ENCODE results near the gene XRCC2. TPM values are rescaled to one million over a fixed set of nuclear protein-coding genes. Genes with fewer than 3 reads are reported as not detected.
"Not testable (repeated sequence)": the region's sequence is repeated elsewhere in the genome, so short reads cannot be mapped to it uniquely, and the experiment has no call there.

Gene XRCC2
- total and polyA plus RNA-seq, 2 of the 8 experiments (the other 6 are each of a cell fraction or from before 2014, with no cell fraction given), result 14.6 to 34.0 TPM

GRCh38 chr7:152697268-152697974 is 21.5 kb upstream of the XRCC2 start:
- H3K79me1 ChIP-seq (ENCODE audit: low read depth, low read length); H3K4me3 ChIP-seq (ENCODE audit: extremely low read depth in 1 of 4, insufficient read depth in 2 of 4, low read depth in 3 of 4, low read length in 4 of 4); H3K4me2 ChIP-seq (ENCODE audit: insufficient read depth in 1 of 2, low read depth in 2 of 2, low read length in 2 of 2); H3K36me3 ChIP-seq (ENCODE audit: control insufficient read depth in 2 of 4, insufficient read depth in 4 of 4, low read length in 3 of 4); H3K27me3 ChIP-seq (replicated peaks in 1 of 4; ENCODE audit: control insufficient read depth in 3 of 4, extremely low read depth in 1 of 4, insufficient read depth in 3 of 4, low read length in 3 of 4); H3K4ac ChIP-seq (replicated peaks; ENCODE audit: insufficient read length, low read depth, low read length); DNase-seq (ENCODE audit: low read depth in 1 of 2, low spot score in 2 of 2); H2BK15ac ChIP-seq (ENCODE audit: low read length); H3K18ac ChIP-seq (ENCODE audit: extremely low read depth, low read length); H3K4me1 ChIP-seq (replicated peaks in 1 of 4; ENCODE audit: control insufficient read depth in 3 of 4, insufficient read depth in 4 of 4, low read length in 3 of 4); FAIRE-seq; H2BK12ac ChIP-seq (ENCODE audit: low read depth, low read length); H3K23ac ChIP-seq (ENCODE audit: insufficient read length); H3K9ac ChIP-seq (replicated peaks in 1 of 4; ENCODE audit: extremely low read depth in 1 of 4, low read depth in 3 of 4, low read length in 3 of 4); H3K79me2 ChIP-seq (ENCODE audit: control insufficient read depth in 1 of 2, insufficient read depth in 2 of 2, low read length in 2 of 2); H4K5ac ChIP-seq (ENCODE audit: insufficient read length, low read depth, low read length); H4K20me1 ChIP-seq (replicated peaks in 1 of 2; ENCODE audit: control insufficient read depth in 1 of 2, insufficient read depth in 2 of 2, low read length in 2 of 2); H2AFZ ChIP-seq (ENCODE audit: low read length); H4K91ac ChIP-seq (replicated peaks; ENCODE audit: insufficient read length, low read length); H3K9me3 ChIP-seq (ENCODE audit: insufficient read depth in 2 of 2, low read depth in 1 of 2, low read length in 1 of 2); H4K8ac ChIP-seq (ENCODE audit: extremely low read depth, insufficient read depth, low read length); H2AK5ac ChIP-seq (ENCODE audit: low read depth, low read length); H3K23me2 ChIP-seq (ENCODE audit: low read depth, low read length); H2BK5ac ChIP-seq (ENCODE audit: low read depth, low read length); POLR2A ChIA-PET (ENCODE audit: partially characterized antibody); H3K27ac ChIP-seq (ENCODE audit: low read depth, low read length); H2BK20ac ChIP-seq (ENCODE audit: low read length); H3K14ac ChIP-seq (ENCODE audit: insufficient read length); H3K56ac ChIP-seq (replicated peaks; ENCODE audit: insufficient read length, low read depth, low read length); H2BK120ac ChIP-seq (replicated peaks; ENCODE audit: low read depth, low read length): not testable (repeated sequence)
- 92% methylated on average over 9 of the region's 12 CpGs; no CpG with 5 or more reads in 1 of the 2 experiments for WGBS, 2 experiments (ENCODE audit: extremely low coverage in 1 of 2, insufficient coverage in 1 of 2, insufficient read length in 1 of 2, insufficient replicate concordance in 2 of 2, low coverage in 1 of 2, low lambda C conversion rate in 2 of 2, missing lambda C conversion rate in 1 of 2)
- CTCF ChIA-PET (ENCODE audit: partially characterized antibody), result interaction anchor here (1.2 kb wide), 1 partner anchor 10 kb away, joined by 4 read pairs; no protein-coding TSS in a partner anchor

- H3K23ac ChIP-seq (ENCODE audit: insufficient read length); H2BK20ac ChIP-seq (ENCODE audit: low read length); H3K23me2 ChIP-seq (ENCODE audit: low read depth, low read length); H3K27me3 ChIP-seq (replicated peaks in 1 of 4; ENCODE audit: control insufficient read depth in 3 of 4, extremely low read depth in 1 of 4, insufficient read depth in 3 of 4, low read length in 3 of 4); H2AFZ ChIP-seq (ENCODE audit: low read length); H3K79me2 ChIP-seq (ENCODE audit: control insufficient read depth in 1 of 2, insufficient read depth in 2 of 2, low read length in 2 of 2); H4K91ac ChIP-seq (replicated peaks; ENCODE audit: insufficient read length, low read length); H2BK15ac ChIP-seq (ENCODE audit: low read length); H3K9me3 ChIP-seq (ENCODE audit: insufficient read depth in 2 of 2, low read depth in 1 of 2, low read length in 1 of 2); H3K4me1 ChIP-seq (replicated peaks in 1 of 4; ENCODE audit: control insufficient read depth in 3 of 4, insufficient read depth in 4 of 4, low read length in 3 of 4); H4K20me1 ChIP-seq (replicated peaks in 1 of 2; ENCODE audit: control insufficient read depth in 1 of 2, insufficient read depth in 2 of 2, low read length in 2 of 2); H4K5ac ChIP-seq (ENCODE audit: insufficient read length, low read depth, low read length); H3K18ac ChIP-seq (ENCODE audit: extremely low read depth, low read length); H3K36me3 ChIP-seq (ENCODE audit: control insufficient read depth in 2 of 4, insufficient read depth in 4 of 4, low read length in 3 of 4); H2BK12ac ChIP-seq (ENCODE audit: low read depth, low read length); H2BK120ac ChIP-seq (replicated peaks; ENCODE audit: low read depth, low read length); H2AK5ac ChIP-seq (ENCODE audit: low read depth, low read length); H2BK5ac ChIP-seq (ENCODE audit: low read depth, low read length); DNase-seq (ENCODE audit: low read depth in 1 of 2, low spot score in 2 of 2); H3K4me2 ChIP-seq (ENCODE audit: insufficient read depth in 1 of 2, low read depth in 2 of 2, low read length in 2 of 2); H3K9ac ChIP-seq (replicated peaks in 1 of 4; ENCODE audit: extremely low read depth in 1 of 4, low read depth in 3 of 4, low read length in 3 of 4); CTCF ChIA-PET (ENCODE audit: partially characterized antibody); H4K8ac ChIP-seq (ENCODE audit: extremely low read depth, insufficient read depth, low read length); FAIRE-seq; H3K14ac ChIP-seq (ENCODE audit: insufficient read length); H3K4ac ChIP-seq (replicated peaks; ENCODE audit: insufficient read length, low read depth, low read length); H3K27ac ChIP-seq (ENCODE audit: low read depth, low read length); POLR2A ChIA-PET (ENCODE audit: partially characterized antibody); H3K79me1 ChIP-seq (ENCODE audit: low read depth, low read length); H3K4me3 ChIP-seq (ENCODE audit: extremely low read depth in 1 of 4, insufficient read depth in 2 of 4, low read depth in 3 of 4, low read length in 4 of 4): not testable (repeated sequence)
- 92% methylated on average over 2 of the region's 2 CpGs; no CpG with 5 or more reads in 1 of the 2 experiments for WGBS, 2 experiments (ENCODE audit: extremely low coverage in 1 of 2, insufficient coverage in 1 of 2, insufficient read length in 1 of 2, insufficient replicate concordance in 2 of 2, low coverage in 1 of 2, low lambda C conversion rate in 2 of 2, missing lambda C conversion rate in 1 of 2)
- peak overlapping the region; percentile 53 for H3K56ac ChIP-seq (replicated peaks; ENCODE audit: insufficient read length, low read depth, low read length)
Measured at GRCh38 chr7:152692196-152692595, 16.3 kb upstream of the XRCC2 start.

Data from H1 (cell line).